Smooth muscle cell of the coronary artery (primary cell): ENCODE measurements around the gene PPP3CB. TPM values are rescaled to one million over a fixed set of nuclear protein-coding genes. Genes with fewer than 3 reads are reported as not detected.

ENCODE experiments used
- total RNA-seq: library from RNA; depleted of rRNA; stranded (reverse); fragments of >200 nt; gene quantifications from 2 replicates; pipeline ENCODE4 v1.2.3, GENCODE V29; 2014; ENCODE audit warnings: low replicate concordance

Gene PPP3CB
- 18.4 and 21.1 TPM in 2 replicates for total RNA-seq

GRCh38 chr10:73495884-73496674, at the start of gene PPP3CB:
Gene PPP3CB (minus strand): TSS chr10:73496024. CDS start chr10:73495889, 135 bp downstream.

GRCh38 chr10:73433538-73433867, 62.3 kb downstream of the PPP3CB start, which contains the start of gene MSS51:
Gene MSS51 (minus strand): TSS chr10:73433561. CDS start chr10:73428284, 5,277 bp downstream.

GRCh38 chr10:73413528-73414229, 82.1 kb downstream of the PPP3CB start, which contains the start of gene ANXA7:
Gene ANXA7 (minus strand): TSS chr10:73414058. CDS start chr10:73400856, 13,202 bp downstream.

Other genes starting within 250 kb of the PPP3CB start
- gene DNAJC9, start 248.8 kb downstream of the PPP3CB start, total RNA-seq, result 13.3 and 25.7 TPM in 2 replicates
- gene MRPS16, start 243.4 kb downstream of the PPP3CB start, total RNA-seq, result 59.3 and 75.2 TPM in 2 replicates
- 0.30 and 0.94 TPM in 2 replicates for gene CFAP70, start 137.2 kb downstream of the PPP3CB start, total RNA-seq
- gene ANXA7, start 82.0 kb downstream of the PPP3CB start, total RNA-seq, result 82.7 and 89.0 TPM in 2 replicates
- gene MSS51, start 62.5 kb downstream of the PPP3CB start, total RNA-seq, result 0.60 and 1.8 TPM in 2 replicates
- gene USP54, start 95.3 kb upstream of the PPP3CB start, total RNA-seq, result 3.4 and 5.3 TPM in 2 replicates
- 0.23 TPM in 1 of 2 replicates, not detected in the other for gene MYOZ1, start 145.4 kb upstream of the PPP3CB start, total RNA-seq
- under 0.01 TPM in 1 of 2 replicates, not detected in the other for gene SYNPO2L, start 160.0 kb upstream of the PPP3CB start, total RNA-seq
- 1.7 and 4.1 TPM in 2 replicates for gene AGAP5, start 202.1 kb upstream of the PPP3CB start, total RNA-seq
- 53.9 and 63.6 TPM in 2 replicates for gene SEC24C, start 248.3 kb upstream of the PPP3CB start, total RNA-seq